Esophagus (tissue), 2 donors: ENCODE measurements around the gene SERBP1. TPM values are rescaled to one million over a fixed set of nuclear protein-coding genes. Genes with fewer than 3 reads are reported as not detected.
A peak's percentile ranks its signal among the peaks of the same experiment; 100 is the strongest.

Source experiments
- H3K27ac ChIP-seq, 2 donors: one replicate each; pipeline ENCODE4 v1.5.1; 2013; ENCODE audit warnings: low read depth in 2 of 2, mild to moderate bottlenecking in 2 of 2, inconsistent platforms in 1 of 2, low read length in 1 of 2, moderate library complexity in 1 of 2
- H3K27me3 ChIP-seq, 2 donors: one replicate each; pipeline ENCODE4 v1.6.1; 2013; ENCODE audit warnings: low read length in 2 of 2, control low read depth in 1 of 2, mild to moderate bottlenecking in 1 of 2; ENCODE audit not compliant: insufficient read depth in 2 of 2, control insufficient read depth in 1 of 2
- H3K36me3 ChIP-seq, 2 donors: one replicate each; pipeline ENCODE4 v1.6.1; 2013; ENCODE audit warnings: low read length in 1 of 2; ENCODE audit not compliant: control insufficient read depth in 2 of 2, insufficient read depth in 2 of 2
- H3K4me1 ChIP-seq, 2 donors: one replicate each; pipeline ENCODE4 v1.6.1; 2013; ENCODE audit warnings: low read length in 1 of 2; ENCODE audit not compliant: control insufficient read depth in 2 of 2, insufficient read depth in 2 of 2
- H3K4me3 ChIP-seq, 2 donors: one replicate each; pipeline ENCODE4 v1.5.1; 2013; ENCODE audit warnings: low read length in 2 of 2, mild to moderate bottlenecking in 2 of 2, low read depth in 1 of 2, moderate library complexity in 1 of 2
- H3K9me3 ChIP-seq, 2 donors: one replicate each; pipeline ENCODE4 v1.6.1; 2013; ENCODE audit warnings: mild to moderate bottlenecking in 2 of 2, low read depth in 1 of 2, low read length in 1 of 2, moderate library complexity in 1 of 2; ENCODE audit not compliant: control insufficient read depth in 2 of 2, insufficient read depth in 1 of 2
- WGBS, 2 donors: extraction: QIAGEN DNeasy Blood & Tissue Kit; methylation state at CpG; one replicate each; pipeline ENCODE4 v1.1.7; 2013; 5-methylcytosine and 5-hydroxymethylcytosine counted together
- polyA plus RNA-seq, 2 donors: library from polyadenylated mRNA; stranded (reverse); fragments of 200-250 nt; gene quantifications; one replicate each; pipeline ENCODE4 v1.2.3, GENCODE V29; 2013
- donor health status: healthy with polysubstance abuse.
- donor health status: Bipolar disorder and iron deficiency.

SERBP1 gene
- 100 to 1,000 TPM in 1 of 2 donors, 10 to 100 TPM in 1; 62.4 to 195 TPM for polyA plus RNA-seq

GRCh38 chr1:67430358-67431155 lies at the start of gene SERBP1:
Gene SERBP1 (minus strand): TSS chr1:67430402. CDS start chr1:67430300, 102 bp downstream.
- Histone ChIP-seq H3K9me3 (no peaks in the 10 kb centered on the region), H3K36me3 (no peaks in the 10 kb centered on the region), H3K27ac (peak within 1 kb of the TSS; percentile 96 to 97), H3K27me3 (no peaks in the 10 kb centered on the region), H3K4me1 (no peaks in the 10 kb centered on the region), H3K4me3 (peak within 1 kb of the TSS; percentile 91 to 97)
- WGBS, 2 donors = 0% methylated on average over 61 to 62 of the region's 62 CpGs

GRCh38 chr1:67479146-67479891 lies 49.1 kb upstream of the SERBP1 start:
- Histone ChIP-seq H3K27ac (no peak overlapping the region), H3K27me3 (no peaks in the 10 kb centered on the region), H3K4me3 (no peak overlapping the region), H3K36me3 (no peaks in the 10 kb centered on the region), H3K9me3 (no peaks in the 10 kb centered on the region), H3K4me1 (no peaks in the 10 kb centered on the region)
- 26 to 41% methylated on average over 10 of the region's 10 CpGs for WGBS, 2 donors

- Histone ChIP-seq H3K4me1 (no peaks in the 10 kb centered on the region), H3K27me3 (no peaks in the 10 kb centered on the region), H3K4me3 (no peak overlapping the region), H3K9me3 (no peaks in the 10 kb centered on the region), H3K27ac (no peak overlapping the region), H3K36me3 (no peaks in the 10 kb centered on the region)
- 74 to 83% methylated on average over 5 of the region's 5 CpGs for WGBS, 2 donors
Observed at GRCh38 chr1:67476906-67477305, 46.7 kb upstream of the SERBP1 start.

- Histone ChIP-seq H3K4me1 (no peaks in the 10 kb centered on the region), H3K4me3 (no peak overlapping the region), H3K27me3 (no peaks in the 10 kb centered on the region), H3K9me3 (no peaks in the 10 kb centered on the region), H3K36me3 (no peaks in the 10 kb centered on the region), H3K27ac (no peak overlapping the region)
- 62 to 65% methylated on average over 2 of the region's 2 CpGs for WGBS, 2 donors
Observed at GRCh38 chr1:67476006-67476482, 45.8 kb upstream of the SERBP1 start.

GRCh38 chr1:67472056-67472455 lies 41.9 kb upstream of the SERBP1 start:
- Histone ChIP-seq H3K9me3 (no peaks in the 10 kb centered on the region), H3K36me3 (no peaks in the 10 kb centered on the region), H3K4me3 (no peak overlapping the region), H3K27me3 (no peaks in the 10 kb centered on the region), H3K27ac (no peak overlapping the region), H3K4me1 (peaks cover 0 to 2% of the 10 kb centered on the region in 2 donors)
- WGBS, 2 donors = 48 to 49% methylated on average over 2 of the region's 2 CpGs

- H3K4me3 ChIP-seq = no peak overlapping the region
- H3K4me1 ChIP-seq = peaks cover 0 to 6% of the 10 kb centered on the region in 2 donors
- no peaks in the 10 kb centered on the region for H3K9me3 ChIP-seq
- H3K27ac ChIP-seq = no peak overlapping the region
- 46 to 59% methylated on average over 3 of the region's 3 CpGs for WGBS, 2 donors
- H3K27me3 ChIP-seq = no peaks in the 10 kb centered on the region
- H3K36me3 ChIP-seq = no peaks in the 10 kb centered on the region
Observed at GRCh38 chr1:67469431-67469830, 39.2 kb upstream of the SERBP1 start.

- Histone ChIP-seq H3K4me1 (peaks cover 0 to 6% of the 10 kb centered on the region in 2 donors), H3K36me3 (no peaks in the 10 kb centered on the region), H3K27ac (no peak overlapping the region), H3K4me3 (no peak overlapping the region), H3K27me3 (no peaks in the 10 kb centered on the region), H3K9me3 (no peaks in the 10 kb centered on the region)
- WGBS, 2 donors = 37 to 53% methylated on average over 4 of the region's 4 CpGs
Observed at GRCh38 chr1:67468066-67468718, 38.0 kb upstream of the SERBP1 start.

- Histone ChIP-seq H3K4me1 (peaks cover 0 to 8% of the 10 kb centered on the region in 2 donors), H3K36me3 (no peaks in the 10 kb centered on the region), H3K9me3 (no peaks in the 10 kb centered on the region), H3K27ac (no peak overlapping the region), H3K27me3 (no peaks in the 10 kb centered on the region), H3K4me3 (no peak overlapping the region)
- 47 to 65% methylated on average over 4 of the region's 4 CpGs for WGBS, 2 donors
Observed at GRCh38 chr1:67465375-67465774, 35.2 kb upstream of the SERBP1 start.

- no peaks in the 10 kb centered on the region for H3K9me3 ChIP-seq
- no peaks in the 10 kb centered on the region for H3K36me3 ChIP-seq
- H3K4me1 ChIP-seq = peaks cover 0 to 8% of the 10 kb centered on the region in 2 donors
- no peaks in the 10 kb centered on the region for H3K27me3 ChIP-seq
- no peak overlapping the region for H3K4me3 ChIP-seq
- WGBS, 2 donors = 52 to 69% methylated on average over 5 of the region's 5 CpGs
- peak overlapping the region; percentile 13 to 26 for H3K27ac ChIP-seq
Observed at GRCh38 chr1:67464746-67465145, 34.5 kb upstream of the SERBP1 start.
